Fibroblast of the aortic adventitia (primary cell): Measurements from ENCODE around the gene NKX6-2. TPM values are rescaled to one million over a fixed set of nuclear protein-coding genes. Genes with fewer than 3 reads are reported as not detected.

Experiments
- DNase-seq: peaks from one replicate; pipeline ENCODE4 v3.0.0-alpha.2; 2010; ENCODE audit warnings: low read depth
- H3K4me3 ChIP-seq: 2 replicates; pipeline ENCODE4 v1.5.1; 2011; ENCODE audit warnings: low read depth, mild to moderate bottlenecking, control low read depth, low read length, moderate library complexity
- CTCF ChIP-seq: IDR thresholded peaks from 2 replicates; pipeline ENCODE4 v1.5.1; 2011; ENCODE audit warnings: mild to moderate bottlenecking, low read length, control low read depth, inconsistent platforms; ENCODE audit not compliant: insufficient read depth
- total RNA-seq: library from RNA; depleted of rRNA; stranded (reverse); fragments of >200 nt; gene quantifications from 2 replicates; pipeline ENCODE4 v1.2.3, GENCODE V29; 2012; ENCODE audit warnings: low replicate concordance

The NKX6-2 gene
- total RNA-seq, 1 donor, result not detected

GRCh38 chr10:132748545-132749370 is 37.2 kb downstream of the NKX6-2 start:
- no peak for TF ChIP-seq CTCF
- no peak overlapping the region for H3K4me3 ChIP-seq
- DNase-seq, result no peak

- TF ChIP-seq CTCF, result no peak
- DNase-seq, result no peak
- no peak overlapping the region for H3K4me3 ChIP-seq
These were observed 37.8 kb downstream of the NKX6-2 start for GRCh38 chr10:132748135-132748534.

GRCh38 chr10:132746801-132747625 is 38.9 kb downstream of the NKX6-2 start:
- H3K4me3 ChIP-seq, result no peak overlapping the region
- DNase-seq, result no peak
- TF ChIP-seq CTCF, result no peak

- H3K4me3 ChIP-seq, result no peak overlapping the region
- TF ChIP-seq CTCF, result no peak
- no peak for DNase-seq
These were observed 39.6 kb downstream of the NKX6-2 start for GRCh38 chr10:132746386-132746785.

- no peak for TF ChIP-seq CTCF
- no peak overlapping the region for H3K4me3 ChIP-seq
- no peak for DNase-seq
These were observed 40.0 kb downstream of the NKX6-2 start for GRCh38 chr10:132745971-132746370.

- no peak for TF ChIP-seq CTCF
- no peak for DNase-seq
- no peak overlapping the region for H3K4me3 ChIP-seq
These were observed 40.4 kb downstream of the NKX6-2 start for GRCh38 chr10:132745511-132745910.
